ENCODE measurements around the gene VANGL2.
A peak's percentile ranks its signal among the peaks of the same experiment; 100 is the strongest.

The VANGL2 gene

GRCh38 chr1:160405331-160405877 is 5.0 kb downstream of the VANGL2 start:
- TF ChIP-seq, protein P1, sequence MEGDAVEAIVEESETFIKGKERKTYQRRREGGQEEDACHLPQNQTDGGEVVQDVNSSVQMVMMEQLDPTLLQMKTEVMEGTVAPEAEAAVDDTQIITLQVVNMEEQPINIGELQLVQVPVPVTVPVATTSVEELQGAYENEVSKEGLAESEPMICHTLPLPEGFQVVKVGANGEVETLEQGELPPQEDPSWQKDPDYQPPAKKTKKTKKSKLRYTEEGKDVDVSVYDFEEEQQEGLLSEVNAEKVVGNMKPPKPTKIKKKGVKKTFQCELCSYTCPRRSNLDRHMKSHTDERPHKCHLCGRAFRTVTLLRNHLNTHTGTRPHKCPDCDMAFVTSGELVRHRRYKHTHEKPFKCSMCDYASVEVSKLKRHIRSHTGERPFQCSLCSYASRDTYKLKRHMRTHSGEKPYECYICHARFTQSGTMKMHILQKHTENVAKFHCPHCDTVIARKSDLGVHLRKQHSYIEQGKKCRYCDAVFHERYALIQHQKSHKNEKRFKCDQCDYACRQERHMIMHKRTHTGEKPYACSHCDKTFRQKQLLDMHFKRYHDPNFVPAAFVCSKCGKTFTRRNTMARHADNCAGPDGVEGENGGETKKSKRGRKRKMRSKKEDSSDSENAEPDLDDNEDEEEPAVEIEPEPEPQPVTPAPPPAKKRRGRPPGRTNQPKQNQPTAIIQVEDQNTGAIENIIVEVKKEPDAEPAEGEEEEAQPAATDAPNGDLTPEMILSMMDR (IDR thresholded peaks at IDR 0.05; ENCODE audit: control insufficient read depth, extremely low read depth, insufficient read depth): no peak
- no peak overlapping the region for H3K4me3 ChIP-seq (ENCODE audit: low read depth, low read length)
- DNase-seq (ENCODE audit: low read depth): no peak

DNA sequence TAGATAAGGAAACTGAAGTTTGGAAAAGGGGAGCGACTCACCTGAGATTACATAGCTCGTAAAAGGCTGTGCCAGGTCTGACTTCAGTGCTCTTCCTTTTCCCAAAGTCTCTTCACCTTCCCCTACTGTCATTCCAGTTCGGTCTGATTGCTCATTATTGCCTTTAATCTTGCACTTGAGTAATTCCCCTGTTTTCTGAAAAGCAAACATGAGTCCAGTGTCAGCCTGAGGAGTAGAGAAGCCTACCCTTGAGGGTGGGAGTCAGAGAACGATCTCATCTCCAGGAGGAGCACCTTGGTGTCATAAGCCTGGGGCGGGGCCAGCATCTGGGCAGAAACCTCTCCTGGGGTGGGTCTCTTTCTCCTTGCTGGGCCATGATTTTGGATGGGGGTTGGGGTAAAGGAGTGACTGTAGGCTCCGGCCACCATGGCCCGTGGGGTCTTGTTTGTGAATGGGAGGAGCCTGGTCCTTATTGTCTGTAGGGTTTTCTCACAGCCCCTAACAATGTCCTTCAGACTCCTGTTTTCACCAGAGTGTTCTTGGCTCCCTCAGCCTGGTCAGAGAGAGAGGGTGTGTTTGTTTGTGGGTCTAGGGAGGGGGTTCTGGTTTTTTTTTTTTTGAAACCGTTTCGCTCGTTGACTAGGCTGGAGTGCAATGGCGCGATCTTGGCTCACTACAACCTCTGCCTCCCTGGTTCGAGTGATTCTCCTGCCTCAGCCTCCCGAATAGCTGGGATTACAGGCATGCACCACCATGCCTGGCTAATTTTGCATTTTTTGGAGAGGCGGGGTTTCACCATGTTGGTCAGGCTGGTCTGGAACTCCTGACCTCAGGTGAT is 6.0 kb downstream of the VANGL2 start:
- DNase-seq (ENCODE audit: low read depth): peak; percentile 7
- TF ChIP-seq, protein P1 (IDR thresholded peaks at IDR 0.05; ENCODE audit: control insufficient read depth, extremely low read depth, insufficient read depth): no peak
- no peak overlapping the region for H3K4me3 ChIP-seq (ENCODE audit: low read depth, low read length)

DNA sequence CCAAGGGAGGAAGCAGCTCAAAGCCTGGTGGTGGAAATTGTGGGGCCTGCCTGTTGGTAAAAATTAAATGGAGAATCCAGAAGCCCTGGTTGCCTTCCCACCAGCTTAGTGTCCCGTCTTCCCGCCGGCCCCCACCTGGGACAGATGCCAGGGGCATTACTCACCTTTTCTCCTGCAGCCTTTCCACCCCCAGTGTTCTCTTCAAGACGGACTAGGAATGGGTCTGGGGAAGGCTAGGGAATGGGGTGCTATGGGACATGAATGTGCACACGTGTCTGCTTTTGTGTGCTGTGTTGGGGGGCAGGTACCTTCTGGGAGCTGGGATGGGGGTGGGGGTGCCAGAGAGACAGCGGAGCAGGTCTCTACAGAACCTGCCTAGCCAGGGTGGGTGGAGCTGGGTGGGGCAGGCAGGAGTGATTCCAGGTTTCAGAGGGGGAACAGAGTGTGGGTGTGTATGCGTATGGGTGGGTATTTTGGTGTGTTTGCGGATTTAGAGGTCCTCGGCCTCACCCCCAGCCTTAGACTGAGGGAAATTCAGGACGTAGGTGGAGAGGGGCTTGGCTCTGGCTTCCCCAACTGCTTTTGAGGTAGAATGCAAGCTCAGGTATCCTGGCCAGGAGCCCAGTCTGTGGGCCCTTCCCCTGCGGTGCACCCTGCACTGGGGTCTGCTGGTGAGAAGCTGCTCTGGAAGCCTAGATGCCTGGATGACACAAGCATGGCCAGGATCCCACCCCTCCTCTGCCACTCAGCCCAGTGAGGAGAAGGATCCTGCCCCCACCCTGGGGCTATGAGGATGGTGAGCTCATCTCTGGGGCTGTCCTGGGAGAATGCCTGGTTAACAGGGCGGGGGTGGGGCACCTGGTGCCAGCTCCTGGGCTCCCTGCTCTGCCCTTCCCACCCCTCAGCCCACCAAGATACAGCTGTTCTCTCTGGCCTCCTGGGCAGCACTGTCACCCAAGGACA is 7.8 kb downstream of the VANGL2 start:
- no peak for DNase-seq (ENCODE audit: low read depth)
- TF ChIP-seq, protein P1 (IDR thresholded peaks at IDR 0.05; ENCODE audit: control insufficient read depth, extremely low read depth, insufficient read depth): no peak
- H3K4me3 ChIP-seq (ENCODE audit: low read depth, low read length): no peak overlapping the region

DNA sequence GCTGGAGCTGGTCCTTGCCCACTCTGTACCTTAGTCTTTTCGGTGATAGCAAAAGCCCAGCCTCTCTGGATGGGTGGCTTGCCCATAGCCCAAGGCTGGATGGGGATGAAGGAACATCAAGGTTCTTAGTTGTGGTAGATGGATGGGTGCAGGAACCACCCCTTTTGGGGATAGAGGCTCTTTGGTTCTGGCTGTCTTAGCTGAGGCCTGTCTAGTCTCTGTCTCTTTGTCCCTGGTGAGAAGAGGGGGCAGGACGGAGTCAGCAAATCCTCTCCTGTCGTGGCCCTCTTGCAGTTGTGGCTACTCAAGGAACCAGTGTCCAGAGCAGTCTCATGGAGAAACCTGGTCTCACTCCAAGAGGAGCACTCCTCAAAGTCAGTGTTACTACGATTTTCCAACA is 8.5 kb downstream of the VANGL2 start:
- TF ChIP-seq, protein P1 (IDR thresholded peaks at IDR 0.05; ENCODE audit: control insufficient read depth, extremely low read depth, insufficient read depth): no peak
- H3K4me3 ChIP-seq (ENCODE audit: low read depth, low read length): no peak overlapping the region
- DNase-seq (ENCODE audit: low read depth): no peak

DNA sequence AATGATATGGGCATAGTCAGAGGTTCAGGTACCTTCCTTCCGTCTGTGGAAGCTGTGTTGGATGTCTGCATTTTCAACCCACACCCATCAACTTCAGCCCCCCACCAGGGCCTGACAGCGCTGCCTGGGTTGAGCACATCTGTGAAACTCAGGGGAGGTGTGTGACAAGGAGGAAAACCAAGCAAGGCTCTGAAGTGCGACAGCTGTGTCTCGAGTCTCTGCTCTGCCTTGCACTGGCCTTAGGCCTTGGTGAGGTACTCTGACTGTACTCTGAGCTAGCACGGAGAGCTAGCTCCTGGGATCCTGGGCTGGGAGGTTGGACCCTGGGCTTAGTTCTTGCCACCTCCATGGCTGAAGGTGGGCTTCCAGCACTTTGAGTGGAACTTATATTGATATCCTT is 9.1 kb downstream of the VANGL2 start:
- TF ChIP-seq, protein P1 (IDR thresholded peaks at IDR 0.05; ENCODE audit: control insufficient read depth, extremely low read depth, insufficient read depth): no peak
- no peak overlapping the region for H3K4me3 ChIP-seq (ENCODE audit: low read depth, low read length)
- no peak for DNase-seq (ENCODE audit: low read depth)

DNA sequence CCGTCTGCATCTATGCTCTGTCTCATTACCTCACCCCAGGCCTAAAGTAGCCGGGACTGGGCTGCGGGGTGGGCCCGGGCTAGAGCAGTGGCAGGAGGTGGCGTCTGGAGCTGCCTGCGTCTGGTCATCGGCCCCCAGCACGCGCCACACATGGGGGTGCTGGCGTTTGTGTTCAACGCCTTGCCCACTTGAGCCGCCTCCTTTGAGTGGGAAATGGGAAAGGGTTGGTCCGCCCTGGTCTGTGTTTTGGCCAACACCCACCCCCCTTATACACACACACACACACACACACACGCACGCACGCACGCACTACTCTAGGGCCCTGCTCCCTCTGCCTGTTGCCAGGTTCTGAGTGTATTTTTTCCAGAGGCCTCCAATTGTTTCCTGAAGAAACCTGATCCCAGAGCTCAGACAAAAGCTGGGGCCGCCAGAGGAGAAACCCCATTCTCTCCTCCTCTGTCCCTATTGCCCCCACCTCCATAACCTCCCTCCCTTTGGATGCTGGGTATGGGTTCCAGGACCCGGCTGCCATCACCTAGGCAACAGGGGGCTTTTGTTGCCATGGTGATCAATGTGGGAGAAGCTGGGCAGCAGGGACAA is 10.1 kb downstream of the VANGL2 start:
- no peak overlapping the region for H3K4me3 ChIP-seq (ENCODE audit: low read depth, low read length)
- no peak for DNase-seq (ENCODE audit: low read depth)
- TF ChIP-seq, protein P1 (IDR thresholded peaks at IDR 0.05; ENCODE audit: control insufficient read depth, extremely low read depth, insufficient read depth): no peak

Measured in LNCaP clone FGC (cell line).